NB4 (cell line): ENCODE results near the gene ENGASE.
"Not testable (repeated sequence)": the region's sequence is repeated elsewhere in the genome, so short reads cannot be mapped to it uniquely, and the experiment has no call there.

Experiments used
- DNase-seq: peaks from one replicate; pipeline ENCODE4 v3.0.0; 2010; ENCODE audit warnings: low read depth
- H3K4me3 ChIP-seq: one replicate; pipeline ENCODE4 v1.5.1; 2011; ENCODE audit warnings: mild to moderate bottlenecking, low read depth, low read length, moderate library complexity
- MYC ChIP-seq: IDR thresholded peaks from 2 replicates; pipeline ENCODE4 v1.6.1; 2011; ENCODE audit warnings: low read depth, low read length
- POLR2A ChIP-seq: IDR thresholded peaks from 2 replicates; pipeline ENCODE4 v1.6.1; 2011; ENCODE audit warnings: mild to moderate bottlenecking; ENCODE audit not compliant: insufficient read length; ENCODE audit errors: extremely low read depth
- TF ChIP-seq, protein P1 (sequence below): IDR thresholded peaks from 2 replicates; pipeline ENCODE4 v1.6.1; 2011; ENCODE audit warnings: low read depth, low read length
- TF ChIP-seq, protein P2 (sequence below): IDR thresholded peaks from one replicate; pipeline ENCODE4 v1.5.1; 2012; ENCODE audit warnings: low read depth, low read length

ENGASE gene

DNA sequence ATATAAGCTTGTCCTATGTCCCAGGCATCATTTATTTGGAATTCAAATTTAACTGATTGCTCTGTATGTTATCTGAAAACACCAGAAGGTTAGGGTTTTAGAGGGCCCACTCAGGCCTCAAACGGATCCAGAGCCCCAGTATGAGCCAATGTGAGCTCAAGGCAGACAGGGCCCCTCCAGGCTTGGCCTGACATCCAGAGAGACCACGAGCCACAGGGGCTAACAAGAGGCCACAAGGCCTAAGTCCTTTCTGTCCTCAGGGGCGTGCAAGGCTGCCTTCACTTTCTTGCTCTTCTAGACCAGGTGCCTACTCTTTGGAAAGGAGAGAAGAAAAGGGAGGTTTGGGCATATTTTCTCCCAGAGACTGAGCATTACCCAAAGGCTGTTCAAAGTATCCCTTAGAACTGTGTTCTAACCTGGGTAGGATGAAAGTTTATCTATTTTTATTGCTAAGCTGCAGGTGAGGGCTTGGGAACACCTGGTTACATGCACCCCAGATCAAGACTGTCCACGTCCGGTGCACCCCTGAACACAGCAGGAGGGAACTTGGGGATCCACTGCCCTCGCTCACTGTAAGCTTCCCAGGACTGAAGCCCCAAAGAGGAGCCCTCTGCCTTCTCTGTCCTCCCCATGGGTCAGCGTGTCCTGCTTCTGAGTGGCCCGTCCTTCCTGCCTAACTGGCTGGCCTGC, 1.5 kb upstream of the ENGASE start:
- no peak overlapping the region for H3K4me3 ChIP-seq
- TF ChIP-seq, protein P1, sequence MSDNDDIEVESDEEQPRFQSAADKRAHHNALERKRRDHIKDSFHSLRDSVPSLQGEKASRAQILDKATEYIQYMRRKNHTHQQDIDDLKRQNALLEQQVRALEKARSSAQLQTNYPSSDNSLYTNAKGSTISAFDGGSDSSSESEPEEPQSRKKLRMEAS, result no peak
- TF ChIP-seq, protein P2, sequence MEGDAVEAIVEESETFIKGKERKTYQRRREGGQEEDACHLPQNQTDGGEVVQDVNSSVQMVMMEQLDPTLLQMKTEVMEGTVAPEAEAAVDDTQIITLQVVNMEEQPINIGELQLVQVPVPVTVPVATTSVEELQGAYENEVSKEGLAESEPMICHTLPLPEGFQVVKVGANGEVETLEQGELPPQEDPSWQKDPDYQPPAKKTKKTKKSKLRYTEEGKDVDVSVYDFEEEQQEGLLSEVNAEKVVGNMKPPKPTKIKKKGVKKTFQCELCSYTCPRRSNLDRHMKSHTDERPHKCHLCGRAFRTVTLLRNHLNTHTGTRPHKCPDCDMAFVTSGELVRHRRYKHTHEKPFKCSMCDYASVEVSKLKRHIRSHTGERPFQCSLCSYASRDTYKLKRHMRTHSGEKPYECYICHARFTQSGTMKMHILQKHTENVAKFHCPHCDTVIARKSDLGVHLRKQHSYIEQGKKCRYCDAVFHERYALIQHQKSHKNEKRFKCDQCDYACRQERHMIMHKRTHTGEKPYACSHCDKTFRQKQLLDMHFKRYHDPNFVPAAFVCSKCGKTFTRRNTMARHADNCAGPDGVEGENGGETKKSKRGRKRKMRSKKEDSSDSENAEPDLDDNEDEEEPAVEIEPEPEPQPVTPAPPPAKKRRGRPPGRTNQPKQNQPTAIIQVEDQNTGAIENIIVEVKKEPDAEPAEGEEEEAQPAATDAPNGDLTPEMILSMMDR, result no peak
- TF ChIP-seq MYC, result no peak
- TF ChIP-seq POLR2A, result no peak
- DNase-seq, result no peak

DNA sequence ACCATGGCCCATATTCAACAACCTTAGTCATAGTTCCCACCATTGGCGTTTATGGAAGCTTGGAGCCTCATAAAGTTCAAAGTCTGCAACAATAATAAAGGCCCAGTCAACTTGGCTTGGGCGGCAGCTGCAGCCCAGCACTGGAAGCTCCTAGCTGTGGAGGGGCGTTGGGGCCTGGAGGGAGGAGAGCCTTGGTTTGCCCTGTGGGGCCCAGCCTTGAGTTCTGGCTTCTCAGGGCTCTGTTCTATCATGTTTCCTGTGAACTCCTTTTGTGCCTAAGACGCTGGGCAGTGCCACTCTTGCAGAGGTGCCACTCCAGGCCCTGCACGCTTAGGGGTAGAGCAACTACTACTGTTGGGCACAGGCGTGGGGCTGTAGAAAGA, 927 bp upstream of the ENGASE start:
- no peak for DNase-seq
- TF ChIP-seq, protein P2, result no peak
- TF ChIP-seq, protein P1, result no peak
- TF ChIP-seq POLR2A, result no peak
- H3K4me3 ChIP-seq, result no peak overlapping the region

DNA sequence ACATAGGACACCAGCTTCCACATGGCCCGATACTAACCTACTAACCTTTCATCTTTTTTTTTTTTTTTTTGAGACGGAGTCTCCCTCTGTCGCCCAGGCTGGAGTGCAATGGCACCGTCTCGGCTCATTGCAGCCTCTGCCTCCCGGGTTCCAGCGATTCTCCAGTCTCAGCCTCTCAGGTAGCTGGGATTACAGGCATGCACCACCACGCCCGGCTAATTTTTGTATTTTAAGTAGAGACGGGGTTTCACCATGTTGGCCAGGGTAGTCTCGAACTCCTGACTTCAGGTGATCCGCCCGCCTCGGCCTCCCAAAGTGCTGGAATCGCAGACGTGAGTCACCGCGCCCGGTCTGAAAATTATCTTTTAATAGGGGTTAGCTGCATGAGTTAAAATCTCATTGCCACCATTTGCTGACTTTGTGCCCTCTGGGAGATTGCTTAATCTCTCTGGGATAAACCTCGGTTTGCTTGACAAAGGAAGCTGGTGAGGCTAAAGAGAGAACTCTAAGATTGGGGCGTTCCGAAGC, 439 bp upstream of the ENGASE start:
- H3K4me3 ChIP-seq, result peak overlapping the region; percentile 1
- 0 out of 2 replicates have a peak, but pooled peaks have one; percentile 22 for TF ChIP-seq MYC
- DNase-seq, result not testable (repeated sequence)

DNA sequence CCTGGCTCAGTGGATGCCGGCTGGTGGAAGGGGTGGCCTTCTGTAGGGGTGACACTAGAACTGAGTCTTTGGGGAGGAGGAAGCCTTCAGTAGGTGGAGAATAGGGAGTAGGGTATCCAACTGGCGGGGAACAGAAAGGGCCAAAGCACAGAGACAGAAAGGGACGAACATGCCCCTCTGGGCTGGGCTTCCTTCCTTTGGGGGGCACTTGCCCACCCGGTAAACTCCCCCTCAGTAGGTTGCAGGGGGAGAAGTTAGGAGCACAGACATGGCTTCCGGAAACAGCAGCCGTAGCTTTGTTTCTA, 774 bp downstream of the ENGASE start:
- TF ChIP-seq MYC (no peak), POLR2A (no peak)
- TF ChIP-seq, protein P2, result no peak
- TF ChIP-seq, protein P1, result no peak
- peak; percentile 33 for DNase-seq

DNA sequence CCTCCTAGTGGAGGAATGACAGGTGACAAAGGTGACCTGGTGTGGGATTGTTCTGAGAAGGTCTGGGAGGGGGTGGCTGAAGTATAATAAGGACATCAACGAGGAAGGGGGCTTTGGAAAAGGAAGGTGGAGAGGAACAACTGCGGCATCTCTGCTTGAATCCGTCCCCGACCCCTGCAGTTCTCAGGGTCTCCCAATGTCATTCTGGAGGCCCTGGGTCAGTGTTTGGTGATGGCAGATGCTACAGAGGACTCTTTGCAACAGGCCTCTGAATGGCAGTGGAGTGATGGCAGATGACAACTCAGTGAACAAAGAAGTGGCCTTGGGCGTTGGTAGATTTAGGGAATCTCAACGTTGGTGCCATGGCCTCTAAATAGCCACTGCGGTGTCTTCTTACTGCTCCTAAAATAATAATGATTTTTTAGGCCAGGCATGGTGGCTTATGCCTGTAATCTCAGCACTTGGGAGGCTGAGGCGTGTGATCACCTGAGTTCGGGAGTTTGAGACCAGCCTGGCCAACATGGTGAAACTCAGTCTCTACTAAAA, 1.3 kb downstream of the ENGASE start:
- DNase-seq, result no peak
- TF ChIP-seq, protein P1, result no peak
- TF ChIP-seq, protein P2, result no peak
- TF ChIP-seq MYC (no peak), POLR2A (no peak)
- H3K4me3 ChIP-seq, result peak overlapping the region; percentile 62

More for the DNA sequence above, 774 bp downstream of the ENGASE start:
- H3K4me3 ChIP-seq, result peak overlapping the region; percentile 62

DNA sequence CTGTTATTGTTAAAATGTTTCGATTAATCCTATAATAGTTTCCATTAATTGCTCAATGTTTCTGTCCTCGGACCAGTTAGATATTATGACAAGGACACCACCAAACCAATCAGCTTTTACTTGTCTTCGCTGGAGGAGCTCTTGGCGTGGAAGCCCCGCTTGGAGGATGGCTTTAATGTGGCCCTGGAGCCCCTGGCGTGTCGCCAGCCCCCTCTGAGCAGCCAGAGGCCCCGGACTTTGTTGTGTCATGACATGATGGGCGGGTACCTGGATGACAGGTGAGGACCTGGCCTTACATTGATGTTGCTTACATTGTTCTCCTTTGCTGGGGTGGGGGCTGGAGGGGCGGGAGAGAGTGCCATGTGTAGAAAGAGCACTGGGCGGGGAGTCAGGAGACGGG, 3.0 kb downstream of the ENGASE start:
- TF ChIP-seq, protein P2, result no peak
- TF ChIP-seq, protein P1, result no peak
- TF ChIP-seq MYC (no peak), POLR2A (no peak)
- H3K4me3 ChIP-seq, result no peak overlapping the region
- no peak for DNase-seq
